Transverse colon (tissue), 4 donors: Measurements from ENCODE around the gene PPP1R14D. TPM values are rescaled to one million over a fixed set of nuclear protein-coding genes. Genes with fewer than 3 reads are reported as not detected.

Source experiments
- DNase-seq: peaks from one replicate; pipeline ENCODE4 v3.0.0-alpha.2; 2019
- H3K27ac ChIP-seq, 4 donors: fragments of 200-600 bp; sonication (generic); 2 replicates each; pipeline ENCODE4 v1.5.1; 2016 to 2018; ENCODE audit warnings: inconsistent platforms in 4 of 4
- H3K27me3 ChIP-seq: fragments of 200-600 bp; sonication (generic); 2 replicates; pipeline ENCODE4 v1.5.1; 2017; ENCODE audit warnings: inconsistent platforms
- H3K36me3 ChIP-seq, 4 donors: fragments of 200-600 bp; sonication (generic); 2 replicates each; pipeline ENCODE4 v1.5.1; 2017 to 2019; ENCODE audit warnings: inconsistent platforms in 4 of 4
- H3K4me1 ChIP-seq, 4 donors: fragments of 200-600 bp; sonication (generic); 2 replicates each; pipeline ENCODE4 v1.5.1; 2017 to 2020; ENCODE audit warnings: inconsistent platforms in 4 of 4
- H3K4me3 ChIP-seq, 4 donors: fragments of 200-600 bp; sonication (generic); 1 replicate in 1 of 4; 2 replicates in 3 of 4; pipeline versions ENCODE4 v1.5.1 to v1.6.1; 2017 to 2019; ENCODE audit warnings: inconsistent platforms in 4 of 4
- H3K9me3 ChIP-seq, 2 donors: fragments of 200-600 bp; sonication (generic); 2 replicates each; pipeline ENCODE4 v1.5.1; 2017 to 2019; ENCODE audit warnings: inconsistent platforms in 2 of 2
- EP300 ChIP-seq: sonication (generic); formaldehyde crosslinking; IDR thresholded peaks from one replicate; pipeline ENCODE4 v1.6.1; 2017; ENCODE audit warnings: antibody characterized with exemption, low read depth
- POLR2A ChIP-seq: fragments of 450-650 bp; IDR thresholded peaks from one replicate; pipeline ENCODE4 v1.6.1; 2016; ENCODE audit warnings: antibody characterized with exemption, mild to moderate bottlenecking, moderate library complexity
- WGBS, 2 donors: methylation state at CpG; one replicate each; pipeline ENCODE4 v1.1.5; 2018; ENCODE audit warnings: low coverage in 1 of 2; 5-methylcytosine and 5-hydroxymethylcytosine counted together
- in situ Hi-C, 4 donors: fragments of 200-750 bp; cut with MboI; loops; one replicate each; pipeline versions ENCODE4 v1.15.0 to v1.15.1; 2017; ENCODE audit warnings: low sequenced_read_pairs in 3 of 4, low pct_ligation_motif_present in 1 of 4, low pct_unique_long_range_greater_than_20kb in 1 of 4
- intact Hi-C: fragments of 100-400 bp; cut with DNase I; formaldehyde crosslinking; loops from one replicate; pipeline ENCODE4 v1.15.1; 2023; ENCODE audit warnings: low total_unique reads
- small RNA-seq, 4 donors: library from RNA; depleted of rRNA; stranded (forward); fragments of <200 nt; gene quantifications; one replicate each; pipeline ENCODE3, GENCODE V24; 2016
- total RNA-seq, 4 donors: library from RNA; depleted of rRNA; stranded (reverse); fragments of >200 nt; gene quantifications; one replicate each; pipeline ENCODE4 v1.1.0, GENCODE V29; 2016
- TF ChIP-seq, protein P1 (sequence below), 5 experiments: fragments of 200-600 bp in 3 of 5; fragments of 450-650 bp in 2 of 5; sonication (generic) in 3 of 5; IDR thresholded peaks; 1 replicate in 2 of 5; 2 replicates in 3 of 5; pipeline ENCODE4 v1.5.1; 2016 to 2017; ENCODE audit warnings: antibody characterized with exemption in 5 of 5, inconsistent platforms in 3 of 5, mild to moderate bottlenecking in 2 of 5, moderate library complexity in 1 of 5

Gene PPP1R14D
- total RNA-seq, 4 donors from 2014 or later, result 19.5 to 256 (median 144) TPM

DNA sequence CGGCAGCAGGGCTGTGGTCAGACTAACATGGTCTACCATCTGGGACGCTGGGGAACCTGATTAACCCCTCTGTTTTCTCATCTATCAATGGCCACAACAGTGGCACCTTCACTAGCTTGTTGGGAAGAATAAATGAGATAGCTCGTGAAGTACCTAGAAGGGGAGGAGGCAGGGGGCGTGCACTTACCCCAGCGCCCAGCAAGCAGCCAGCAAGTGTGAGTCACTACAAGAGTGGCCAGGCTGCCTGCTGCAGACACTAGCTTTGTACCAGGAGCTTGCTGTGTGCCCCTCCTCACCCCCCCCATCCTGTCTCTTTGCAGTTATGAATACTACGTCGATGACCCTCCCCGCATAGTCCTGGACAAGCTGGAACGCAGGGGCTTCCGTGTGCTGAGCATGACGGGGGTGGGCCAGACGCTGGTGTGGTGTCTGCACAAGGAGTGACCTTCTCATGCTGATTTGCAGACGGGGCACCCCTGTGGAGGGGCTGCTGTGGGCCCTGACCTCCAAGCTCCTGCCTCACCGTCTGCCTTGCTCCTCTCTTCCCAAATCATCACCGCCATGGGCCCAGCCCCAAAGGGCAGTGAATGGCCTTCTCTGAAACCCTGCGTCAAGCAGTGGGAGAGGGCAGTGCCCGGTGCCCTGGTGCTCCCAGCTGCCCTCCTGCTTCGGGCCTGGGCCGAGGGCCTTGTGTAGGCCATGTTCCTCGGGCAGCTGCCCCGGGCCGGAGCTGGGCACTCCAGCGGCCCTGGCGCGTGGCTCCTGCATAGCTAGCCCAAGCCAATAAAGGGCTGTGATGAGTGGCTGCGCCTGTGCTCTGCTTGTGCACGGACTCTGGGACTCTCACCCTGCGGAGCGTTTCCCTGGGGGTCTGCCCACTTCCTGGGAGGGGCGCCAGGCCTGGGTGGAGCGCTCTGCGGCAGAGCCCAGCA is 61.3 kb downstream of the PPP1R14D start:
- no peak for DNase-seq
- H3K4me1 ChIP-seq, result peaks cover 20 to 74% (median 63%) of the 10 kb centered on the region in 4 donors
- H3K36me3 ChIP-seq, result no peaks in the 10 kb centered on the region
- TF ChIP-seq, protein P1, sequence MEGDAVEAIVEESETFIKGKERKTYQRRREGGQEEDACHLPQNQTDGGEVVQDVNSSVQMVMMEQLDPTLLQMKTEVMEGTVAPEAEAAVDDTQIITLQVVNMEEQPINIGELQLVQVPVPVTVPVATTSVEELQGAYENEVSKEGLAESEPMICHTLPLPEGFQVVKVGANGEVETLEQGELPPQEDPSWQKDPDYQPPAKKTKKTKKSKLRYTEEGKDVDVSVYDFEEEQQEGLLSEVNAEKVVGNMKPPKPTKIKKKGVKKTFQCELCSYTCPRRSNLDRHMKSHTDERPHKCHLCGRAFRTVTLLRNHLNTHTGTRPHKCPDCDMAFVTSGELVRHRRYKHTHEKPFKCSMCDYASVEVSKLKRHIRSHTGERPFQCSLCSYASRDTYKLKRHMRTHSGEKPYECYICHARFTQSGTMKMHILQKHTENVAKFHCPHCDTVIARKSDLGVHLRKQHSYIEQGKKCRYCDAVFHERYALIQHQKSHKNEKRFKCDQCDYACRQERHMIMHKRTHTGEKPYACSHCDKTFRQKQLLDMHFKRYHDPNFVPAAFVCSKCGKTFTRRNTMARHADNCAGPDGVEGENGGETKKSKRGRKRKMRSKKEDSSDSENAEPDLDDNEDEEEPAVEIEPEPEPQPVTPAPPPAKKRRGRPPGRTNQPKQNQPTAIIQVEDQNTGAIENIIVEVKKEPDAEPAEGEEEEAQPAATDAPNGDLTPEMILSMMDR (IDR thresholded peaks at IDR 0.05), result no peak
- no peak for TF ChIP-seq EP300
- 94 to 97% methylated on average over 5 to 29 of the region's 32 CpGs for WGBS, 2 donors
- H3K9me3 ChIP-seq, result no peaks in the 10 kb centered on the region
- in situ Hi-C loops (loop anchor here in 1 of 4 donors (25.0 kb wide), 1 partner anchor 180 kb away; the partner anchor contains the start of gene KNL1), intact Hi-C loops (no loop called here)
- H3K27ac ChIP-seq, result peak overlapping the region in 3 of 4 donors; percentile 77 to 88 (median 83)
- no peak overlapping the region for H3K4me3 ChIP-seq
- H3K27me3 ChIP-seq, result no peaks in the 10 kb centered on the region

GRCh38 chr15:40766194-40766815 is 62.2 kb downstream of the PPP1R14D start:
- Histone ChIP-seq H3K9me3 (no peaks in the 10 kb centered on the region), H3K27ac (peak overlapping the region in 2 of 4 donors; percentile 88 to 89), H3K36me3 (no peaks in the 10 kb centered on the region), H3K4me3 (no peak overlapping the region), H3K4me1 (peaks cover 20 to 74% (median 63%) of the 10 kb centered on the region in 4 donors), H3K27me3 (no peaks in the 10 kb centered on the region)
- WGBS, 2 donors, result 81% methylated on average over 7 of the region's 7 CpGs; no CpG with 5 or more reads in 1 of the 2 donors
- in situ Hi-C loops (loop anchor here in 1 of 4 donors (25.0 kb wide), 1 partner anchor 179 kb away; the partner anchor contains the start of gene KNL1), intact Hi-C loops (no loop called here)
- no peak for DNase-seq
- TF ChIP-seq POLR2A, result no peak
- TF ChIP-seq EP300, result no peak

Small RNA genes lying within 50 kb of the gene (small RNA-seq; reads per million reads assigned to genes)
- gene AC025166.1, result 0 reads per million in 4 donors

Other genes with a start within 250 kb of the PPP1R14D start
- 1 to 10 TPM; 3.4 to 7.6 (median 3.9) TPM for gene KNL1, start 234.5 kb downstream of the PPP1R14D start, total RNA-seq
- gene RAD51, start 133.5 kb downstream of the PPP1R14D start, total RNA-seq, result 10 to 100 TPM in 1 of 4 donors, 1 to 10 TPM in 3; 1.1 to 31.6 (median 1.8) TPM
- gene RMDN3, start 73.5 kb downstream of the PPP1R14D start, total RNA-seq, result 100 to 1,000 TPM in 1 of 4 donors, 10 to 100 TPM in 3; 16.5 to 131 (median 32.7) TPM
- 10 to 100 TPM; 22.5 to 58.5 (median 46.5) TPM for gene GCHFR, start 64.6 kb downstream of the PPP1R14D start, total RNA-seq
- under 1 TPM in 2 of 4 donors, not detected in 2; 0.14 to 0.32 TPM for gene C15orf62, start 58.7 kb downstream of the PPP1R14D start, total RNA-seq
- gene ZFYVE19, start 21.6 kb downstream of the PPP1R14D start, total RNA-seq, result 10 to 100 TPM; 61.2 to 91.6 (median 69.9) TPM
- 10 to 100 TPM in 3 of 4 donors, 1 to 10 TPM in 1; 6.0 to 56.9 (median 22.3) TPM for gene DNAJC17, start 21.2 kb downstream of the PPP1R14D start, total RNA-seq
- gene SPINT1, start 15.3 kb upstream of the PPP1R14D start, total RNA-seq, result 100 to 1,000 TPM; 285 to 729 (median 580) TPM
- 1 to 10 TPM; 2.7 to 6.7 (median 4.0) TPM for gene RHOV, start 45.5 kb upstream of the PPP1R14D start, total RNA-seq
- gene VPS18, start 65.7 kb upstream of the PPP1R14D start, total RNA-seq, result 10 to 100 TPM; 18.3 to 58.7 (median 21.0) TPM
- 10 to 100 TPM in 2 of 4 donors, 1 to 10 TPM in 2; 1.5 to 14.2 (median 10.2) TPM for gene DLL4, start 100.6 kb upstream of the PPP1R14D start, total RNA-seq
- 1 to 10 TPM in 3 of 4 donors, under 1 TPM in 1; 0.60 to 6.7 (median 2.5) TPM for gene CHAC1, start 124.8 kb upstream of the PPP1R14D start, total RNA-seq